NCI-H524 treated with DMSO at 0.1 percent for 48 hours (cell line): ENCODE measurements around the gene GALNT10.
"Not testable (repeated sequence)": the region's sequence is repeated elsewhere in the genome, so short reads cannot be mapped to it uniquely, and the experiment has no call there.

Source experiments
- DNase-seq: peaks from one replicate; lab custom pipeline; 2025; lab: John Stamatoyannopoulos, UW

GALNT10 gene, protein sequence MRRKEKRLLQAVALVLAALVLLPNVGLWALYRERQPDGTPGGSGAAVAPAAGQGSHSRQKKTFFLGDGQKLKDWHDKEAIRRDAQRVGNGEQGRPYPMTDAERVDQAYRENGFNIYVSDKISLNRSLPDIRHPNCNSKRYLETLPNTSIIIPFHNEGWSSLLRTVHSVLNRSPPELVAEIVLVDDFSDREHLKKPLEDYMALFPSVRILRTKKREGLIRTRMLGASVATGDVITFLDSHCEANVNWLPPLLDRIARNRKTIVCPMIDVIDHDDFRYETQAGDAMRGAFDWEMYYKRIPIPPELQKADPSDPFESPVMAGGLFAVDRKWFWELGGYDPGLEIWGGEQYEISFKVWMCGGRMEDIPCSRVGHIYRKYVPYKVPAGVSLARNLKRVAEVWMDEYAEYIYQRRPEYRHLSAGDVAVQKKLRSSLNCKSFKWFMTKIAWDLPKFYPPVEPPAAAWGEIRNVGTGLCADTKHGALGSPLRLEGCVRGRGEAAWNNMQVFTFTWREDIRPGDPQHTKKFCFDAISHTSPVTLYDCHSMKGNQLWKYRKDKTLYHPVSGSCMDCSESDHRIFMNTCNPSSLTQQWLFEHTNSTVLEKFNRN

DNA sequence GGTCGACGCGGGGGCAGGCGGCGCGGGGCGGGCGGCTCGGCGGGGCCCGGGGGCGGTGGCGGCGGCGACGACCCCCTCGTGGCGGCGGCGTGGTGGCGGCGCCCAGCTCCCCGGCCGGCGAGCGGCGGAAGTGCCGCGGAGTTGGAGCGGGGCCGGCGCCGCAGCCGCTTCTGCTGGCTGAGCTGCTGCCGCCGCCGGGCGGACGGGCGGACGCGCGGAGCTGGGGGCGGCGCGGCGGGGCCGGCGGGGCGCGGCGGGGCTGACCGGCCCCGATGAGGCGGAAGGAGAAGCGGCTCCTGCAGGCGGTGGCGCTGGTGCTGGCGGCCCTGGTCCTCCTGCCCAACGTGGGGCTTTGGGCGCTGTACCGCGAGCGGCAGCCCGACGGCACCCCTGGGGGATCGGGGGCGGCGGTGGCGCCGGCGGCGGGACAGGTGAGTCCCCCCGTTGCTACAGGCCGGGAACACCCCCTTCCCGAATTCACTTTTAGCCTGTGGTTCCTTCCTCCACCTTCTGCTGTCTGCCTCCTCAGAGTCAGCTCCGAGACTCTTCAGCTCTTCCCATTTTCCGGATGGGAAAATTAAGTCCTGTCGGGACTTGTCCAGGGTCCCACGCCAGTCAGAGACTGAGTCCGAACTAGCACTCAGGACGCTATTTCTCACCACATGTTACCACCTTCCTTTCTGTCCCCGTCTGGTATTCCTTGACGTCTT lies at the start of gene GALNT10:
Gene GALNT10, plus strand, starts transcription at position 139 of the 710 bp plus-strand sequence. Its CDS starts 134 bp downstream, at position 273.
- no peak for DNase-seq

DNA sequence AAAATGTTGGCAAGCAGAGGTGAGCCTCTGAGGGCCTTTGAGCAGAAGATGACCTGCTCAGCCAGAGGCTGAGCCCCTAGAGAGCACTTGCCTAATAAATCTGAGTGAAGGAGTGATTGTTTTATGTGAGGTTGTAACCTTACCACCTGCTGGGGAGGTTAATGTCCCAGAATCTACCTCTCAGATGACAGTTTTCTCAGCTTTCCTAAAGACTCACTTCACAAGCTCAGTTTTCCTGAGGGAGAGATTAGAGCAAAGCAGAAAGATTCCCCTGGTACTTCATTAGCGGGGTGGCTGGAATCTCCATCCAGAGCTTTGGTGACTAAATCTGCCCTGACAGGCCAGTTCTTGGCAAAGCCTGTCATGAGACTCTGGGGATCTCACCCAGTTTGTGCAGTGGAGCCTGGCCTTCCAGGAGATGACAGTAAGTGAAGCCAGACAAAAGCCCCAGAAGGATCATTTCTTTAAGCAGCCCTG lies 48.8 kb upstream of the GALNT10 start:
- no peak for DNase-seq

DNA sequence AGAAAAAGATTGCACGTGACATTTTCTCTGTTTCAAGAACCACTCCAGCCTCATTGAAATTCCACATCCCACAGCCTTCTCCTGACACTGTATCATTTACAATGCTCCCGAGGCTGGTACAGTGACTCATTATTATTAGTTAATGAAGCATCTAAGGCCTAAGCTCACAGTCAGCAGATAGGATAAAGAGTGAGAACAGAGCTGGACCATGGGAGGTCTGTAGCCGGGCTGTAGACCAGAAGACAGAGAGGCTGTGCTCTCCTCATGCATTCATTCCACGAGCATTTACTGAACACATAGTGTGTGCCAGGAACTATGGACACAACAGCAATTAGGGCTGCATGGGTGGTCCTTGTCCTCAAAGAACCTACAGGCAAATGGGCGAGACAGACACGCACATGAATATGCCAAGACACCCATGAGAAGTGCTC lies 47.3 kb upstream of the GALNT10 start:
- no peak for DNase-seq

DNA sequence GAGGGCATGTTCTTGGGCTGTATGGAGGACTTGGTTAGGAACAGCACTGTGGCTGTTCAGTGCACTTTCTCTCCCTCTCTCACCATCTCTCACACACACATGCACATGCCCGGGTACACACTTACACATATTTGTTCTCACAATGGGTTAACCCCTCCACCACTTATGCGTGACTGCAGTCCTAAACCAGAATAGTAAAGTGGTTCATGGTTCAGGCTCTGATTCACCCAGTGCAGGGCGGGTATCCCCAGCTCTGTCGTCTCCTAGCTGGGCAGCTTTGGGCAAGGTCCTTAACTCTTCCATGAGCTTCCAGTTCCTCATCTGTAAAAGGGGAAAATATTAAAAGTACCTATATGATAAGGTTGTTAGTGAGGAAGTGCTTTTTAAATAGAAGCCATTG lies 45.3 kb upstream of the GALNT10 start:
- DNase-seq = no peak

DNA sequence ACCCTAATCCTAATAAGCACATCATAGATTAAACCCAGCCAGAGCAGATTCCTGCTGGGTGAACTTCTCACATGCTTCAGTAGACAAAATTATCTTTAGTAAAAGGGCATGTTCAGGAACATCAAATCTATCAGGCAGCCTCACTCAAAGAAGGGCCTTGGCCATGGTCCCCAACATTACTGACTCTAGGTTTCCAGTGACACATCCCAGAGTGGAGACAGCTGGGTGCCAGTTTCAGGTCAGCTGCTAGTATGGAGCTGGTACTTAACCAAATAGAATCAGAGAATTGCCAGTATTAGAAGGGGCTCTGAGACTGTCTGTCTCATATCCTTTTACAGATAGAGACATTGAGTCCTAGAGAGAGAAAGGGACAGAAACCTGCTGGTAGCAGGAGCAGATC lies 44.1 kb upstream of the GALNT10 start:
- no peak for DNase-seq

DNA sequence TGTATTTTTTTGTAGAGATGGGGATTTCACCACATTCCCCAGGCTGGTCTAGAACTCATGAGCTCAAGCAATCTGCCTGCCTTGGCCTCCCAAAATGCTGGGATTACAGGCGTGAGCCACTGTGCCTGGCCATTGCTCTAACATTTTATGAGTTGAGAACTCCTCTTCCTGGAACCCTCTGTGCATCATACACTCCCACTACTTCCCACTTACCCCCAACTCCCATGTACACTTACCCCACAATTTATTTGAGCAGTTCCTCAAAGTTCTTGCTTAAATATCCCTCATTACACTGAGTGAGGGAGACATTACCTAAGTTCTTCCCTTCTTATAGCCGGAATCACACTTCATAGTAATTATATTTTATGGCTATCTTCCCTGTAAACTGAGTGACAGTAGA lies 42.9 kb upstream of the GALNT10 start:
- no peak for DNase-seq

DNA sequence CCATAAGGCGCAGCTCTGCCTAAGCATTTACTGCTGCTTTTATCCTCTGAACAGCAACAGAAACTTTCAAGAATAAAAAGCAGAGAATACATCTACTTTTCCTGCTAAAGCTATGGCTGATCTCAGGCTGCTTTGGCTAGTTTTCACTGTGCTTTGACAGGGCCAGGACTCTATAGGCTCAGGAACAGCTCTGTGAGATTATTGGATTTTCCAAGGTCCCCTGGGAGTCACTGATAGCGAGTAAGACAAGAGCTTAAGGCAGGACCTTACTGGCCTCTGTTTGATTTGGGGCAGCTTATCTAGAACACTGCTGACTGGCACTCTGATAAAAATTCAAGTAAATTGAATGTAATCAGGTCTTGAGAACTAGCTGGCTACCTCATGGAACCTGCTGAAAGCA lies 40.1 kb upstream of the GALNT10 start:
- DNase-seq = not testable (repeated sequence)

DNA sequence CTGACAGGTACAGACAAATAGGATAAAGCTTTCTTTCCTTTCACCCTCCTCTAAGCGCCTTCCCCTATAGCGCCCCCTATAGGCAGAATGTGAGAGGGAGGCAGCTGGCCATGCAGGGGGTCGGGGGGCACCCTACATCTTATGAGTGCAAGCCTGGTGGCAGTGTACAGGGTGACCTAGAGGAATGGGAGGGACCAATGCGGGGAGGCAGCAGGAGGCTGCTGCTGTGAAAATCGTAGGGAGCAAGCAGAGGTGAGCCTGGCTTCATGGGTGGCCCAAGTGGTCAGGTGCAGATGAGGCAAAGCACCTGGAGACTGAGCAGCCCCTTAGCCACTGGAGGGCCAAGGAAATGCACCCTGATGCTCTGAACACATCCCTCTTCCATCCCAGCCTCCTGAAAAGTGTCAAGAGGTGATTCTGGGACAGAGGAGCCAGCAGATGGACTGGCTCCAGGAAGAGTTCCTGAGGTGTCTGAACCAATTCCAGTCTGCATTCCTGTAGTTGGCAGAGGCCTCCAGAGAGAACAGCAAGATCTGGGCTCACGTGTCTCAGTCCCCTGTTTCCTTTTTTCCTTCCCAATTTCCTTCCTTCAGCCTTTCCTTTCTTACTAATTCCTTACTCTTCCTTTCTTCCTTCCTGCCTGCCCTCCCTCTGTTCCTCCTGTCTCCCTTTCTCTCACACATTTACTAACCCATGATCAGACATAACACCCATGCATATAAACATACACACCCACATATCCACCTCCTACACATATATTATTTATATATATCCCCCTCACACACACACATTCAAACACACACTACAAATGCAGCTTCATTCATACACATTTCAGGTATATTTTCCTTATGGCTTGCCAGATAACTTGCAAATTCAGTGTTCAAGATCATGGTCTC lies 32.8 kb upstream of the GALNT10 start:
- DNase-seq = no peak

DNA sequence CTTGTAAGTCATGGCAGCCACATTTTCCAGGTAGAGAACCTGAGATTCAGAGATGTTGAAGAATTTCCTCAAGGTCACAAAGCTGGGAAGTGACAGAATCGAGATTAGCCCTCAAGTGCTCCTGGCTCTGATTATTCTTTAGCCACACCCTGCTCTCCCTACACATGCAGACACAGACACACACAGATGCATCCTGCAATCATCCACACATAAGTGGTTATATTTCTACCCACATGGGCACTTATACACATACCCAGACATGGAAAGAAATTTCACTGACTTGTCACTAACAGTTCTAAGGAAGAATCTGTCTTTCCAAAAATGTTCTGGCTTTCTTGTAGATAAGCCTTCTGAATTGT lies 32.2 kb upstream of the GALNT10 start:
- DNase-seq = no peak

DNA sequence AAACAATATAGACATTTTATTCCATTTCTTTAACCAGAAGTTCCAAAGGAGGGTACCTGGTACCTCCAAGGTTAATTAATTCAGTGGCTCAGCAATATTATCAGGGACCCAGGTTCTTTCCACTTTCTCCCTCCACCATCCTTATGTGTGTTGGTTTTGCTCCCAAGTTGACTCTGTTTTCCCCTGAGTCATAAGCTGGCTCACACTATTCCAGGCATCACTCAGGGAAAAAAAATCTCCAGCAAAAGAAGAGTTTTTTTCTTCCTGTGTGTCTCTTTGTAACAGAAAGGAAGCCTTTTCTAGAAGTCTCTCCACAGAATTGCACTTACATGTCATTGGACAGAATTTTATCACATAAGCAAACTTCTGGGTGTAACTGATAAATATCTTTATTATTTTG lies 31.2 kb upstream of the GALNT10 start:
- no peak for DNase-seq

DNA sequence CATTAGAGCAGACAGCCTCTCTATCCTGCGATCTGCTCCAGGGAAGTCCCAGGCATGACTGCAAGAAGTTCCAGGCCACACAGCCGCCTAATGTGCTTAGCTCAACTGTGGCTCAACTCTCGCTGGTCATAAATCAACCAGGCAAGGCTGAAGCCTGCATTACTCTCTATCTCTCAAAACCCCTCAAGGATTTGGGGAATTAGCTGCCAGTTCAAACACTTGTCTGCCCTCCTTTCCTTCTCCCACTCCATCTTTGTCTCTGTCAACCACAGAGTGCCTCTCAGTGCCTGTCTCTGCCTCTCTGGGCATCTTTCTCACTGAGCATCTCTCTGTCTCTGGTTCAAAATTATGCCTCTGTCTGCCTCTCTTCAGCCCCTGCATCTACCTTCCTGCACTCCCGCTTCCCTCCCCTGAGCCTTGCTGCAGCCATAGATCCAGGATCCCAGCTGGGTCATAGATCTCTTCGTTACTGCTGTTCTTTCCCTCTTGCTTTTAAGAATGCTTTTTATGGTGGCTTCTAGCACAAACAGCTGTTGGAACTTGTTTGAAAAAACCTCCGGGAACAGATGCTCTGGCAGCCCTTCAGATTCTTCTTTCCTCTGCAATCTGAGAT lies 27.9 kb upstream of the GALNT10 start:
- DNase-seq = peak; percentile 50

DNA sequence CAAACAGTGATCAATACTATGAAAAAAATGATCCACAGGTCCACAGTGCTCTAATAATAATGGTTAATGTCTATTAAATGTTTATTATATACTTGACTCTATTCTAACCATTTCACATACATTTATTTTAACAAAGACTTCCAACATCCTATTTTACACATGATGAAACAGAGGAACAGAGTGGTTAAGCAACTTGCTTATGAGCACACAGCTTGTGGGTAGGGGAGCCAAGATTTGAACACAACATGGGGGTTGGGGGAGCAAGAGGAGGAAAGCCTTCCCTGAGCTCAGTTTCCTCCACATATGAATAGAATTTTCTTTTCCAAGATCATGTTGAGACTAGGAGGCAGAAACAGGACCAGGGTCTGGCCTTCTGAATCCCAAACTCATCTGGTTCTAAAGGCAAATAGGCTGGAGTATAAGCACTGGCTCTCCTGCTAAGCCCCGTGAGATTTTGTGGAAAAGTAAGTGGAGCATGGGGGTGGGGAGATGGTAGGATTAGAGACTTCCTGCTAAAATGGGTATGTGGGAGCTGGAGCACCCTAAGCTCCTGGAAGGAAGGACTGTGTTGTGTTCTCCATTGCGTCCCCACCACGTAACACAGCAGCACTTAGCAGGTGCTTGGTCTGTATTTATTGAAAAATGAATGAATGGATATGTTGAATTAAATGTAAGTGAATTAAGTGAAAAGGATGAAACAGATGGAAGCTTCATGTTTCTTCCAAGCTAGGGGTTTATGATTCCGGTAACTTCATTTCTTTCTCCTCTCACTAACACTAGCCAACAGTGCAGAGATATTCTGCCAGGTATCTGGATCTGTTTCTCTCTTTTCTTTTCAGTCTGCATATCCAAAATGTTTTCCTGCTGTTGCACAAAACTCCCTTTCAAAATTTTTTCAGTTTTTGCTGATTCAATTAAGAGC lies 26.9 kb upstream of the GALNT10 start:
- no peak for DNase-seq

DNA sequence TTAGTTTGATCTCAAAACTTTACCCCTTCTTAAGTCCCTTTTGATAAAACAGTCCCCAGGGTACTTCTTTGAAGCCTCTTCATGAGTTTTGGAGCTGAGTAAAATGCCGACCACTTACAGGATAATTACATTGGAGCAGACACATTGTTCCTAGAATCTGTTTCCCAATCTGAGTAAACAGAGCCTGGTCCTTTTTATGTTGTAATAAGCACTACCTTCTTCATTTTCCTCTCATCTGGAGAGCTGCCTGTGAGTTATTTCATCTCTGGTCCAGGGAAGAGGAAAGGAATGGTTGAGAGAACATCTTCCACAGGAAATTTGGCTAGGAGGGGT lies 26.3 kb upstream of the GALNT10 start:
- no peak for DNase-seq

DNA sequence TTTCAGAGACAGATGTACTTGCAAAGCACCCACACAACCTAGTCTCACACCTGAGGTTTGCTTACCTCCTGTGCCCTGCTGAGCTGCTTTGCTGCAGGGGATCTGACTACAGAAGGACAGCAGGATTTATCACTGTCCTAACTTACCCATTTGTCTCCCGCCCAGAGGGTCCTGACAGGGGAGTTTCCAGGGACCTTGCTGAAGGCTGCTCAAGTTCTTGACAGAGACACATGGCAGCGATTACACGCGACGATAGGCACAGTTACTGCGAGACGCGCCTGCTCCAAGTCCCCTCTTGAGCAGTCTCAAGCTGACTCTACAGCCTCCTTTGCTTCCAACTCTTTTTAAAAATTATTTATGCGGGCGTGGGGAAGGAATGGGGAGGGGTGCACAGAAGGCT lies 24.6 kb upstream of the GALNT10 start:
- DNase-seq = no peak

DNA sequence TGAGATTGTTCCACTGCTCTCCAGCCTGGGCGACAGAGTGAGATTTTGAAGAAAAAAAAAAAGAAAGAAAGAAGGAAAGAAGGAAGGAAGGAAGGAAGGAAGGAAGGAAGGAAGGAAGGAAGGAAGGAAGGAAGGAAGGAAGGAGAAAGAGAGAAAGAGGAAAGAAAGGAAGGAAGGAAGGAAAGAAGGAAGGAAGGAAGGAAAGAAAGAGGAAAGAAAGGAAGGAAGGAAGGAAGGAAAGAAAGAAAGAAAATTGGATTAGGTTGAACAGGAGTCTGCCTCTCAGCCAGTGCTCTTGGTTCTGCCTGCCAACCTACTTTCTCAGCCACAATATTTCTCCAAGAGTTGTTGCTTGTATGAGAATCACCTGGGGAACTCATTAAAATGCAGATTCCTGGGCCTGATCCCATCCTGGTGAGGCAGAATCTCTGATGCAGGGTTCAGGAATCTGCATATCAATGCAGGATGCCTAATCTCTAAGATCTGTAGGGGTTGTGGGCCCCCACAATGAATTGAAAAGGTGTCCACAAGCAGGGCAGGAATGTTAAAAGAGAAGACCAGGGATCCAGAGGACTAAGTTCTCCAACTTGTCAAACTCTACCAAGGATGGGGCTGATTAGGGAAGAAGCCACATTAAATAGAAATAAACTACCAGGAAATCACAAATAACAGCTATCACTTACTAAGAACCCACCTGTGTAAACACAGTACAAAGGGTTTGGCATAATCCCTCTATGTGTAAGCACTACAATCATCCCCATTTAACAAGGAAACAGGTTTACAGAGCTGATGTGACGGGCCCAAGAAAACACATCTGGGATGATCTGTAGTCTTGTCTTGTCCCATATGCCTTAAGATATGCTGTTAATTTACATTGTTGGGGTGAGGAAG lies 23.4 kb upstream of the GALNT10 start:
- no peak for DNase-seq

DNA sequence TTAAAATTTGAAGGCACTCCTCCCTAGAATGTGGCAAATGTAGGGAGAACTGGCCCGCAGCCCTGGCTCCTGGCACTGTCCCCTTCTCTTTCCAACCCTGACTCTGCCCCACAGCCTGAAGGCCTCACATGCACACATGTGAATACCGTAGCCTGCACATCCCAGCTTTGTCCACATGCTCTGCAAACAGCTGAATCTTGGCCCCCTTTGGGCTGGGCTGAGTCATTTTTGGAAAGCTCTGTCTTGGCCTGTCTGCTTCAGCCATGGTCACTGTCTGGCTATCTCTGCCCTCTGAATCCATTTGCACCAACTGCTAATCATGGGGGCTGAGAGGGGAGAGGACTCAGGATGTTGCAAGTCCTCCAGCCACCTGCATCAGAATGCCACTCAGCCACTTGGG lies 22.1 kb upstream of the GALNT10 start:
- no peak for DNase-seq

DNA sequence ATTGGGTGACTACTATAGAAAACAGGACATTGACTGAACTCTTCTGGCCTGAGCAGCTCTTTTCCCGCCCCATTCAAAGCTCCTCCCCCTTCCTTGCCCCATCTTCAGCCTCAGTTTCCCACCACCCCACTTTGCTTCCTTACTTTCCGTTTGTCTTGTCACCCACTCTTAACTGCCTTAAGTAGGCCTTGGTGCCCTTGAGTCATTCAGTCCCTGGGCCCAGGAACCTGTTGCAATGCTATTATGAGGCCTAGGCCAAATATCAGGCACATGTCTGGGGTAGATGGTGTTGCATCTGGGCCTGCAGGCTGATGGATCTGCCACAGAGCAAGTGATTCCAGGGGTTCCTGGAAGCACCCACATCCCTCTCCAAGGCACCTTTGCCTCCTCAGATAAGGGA lies 17.7 kb upstream of the GALNT10 start:
- DNase-seq = no peak

DNA sequence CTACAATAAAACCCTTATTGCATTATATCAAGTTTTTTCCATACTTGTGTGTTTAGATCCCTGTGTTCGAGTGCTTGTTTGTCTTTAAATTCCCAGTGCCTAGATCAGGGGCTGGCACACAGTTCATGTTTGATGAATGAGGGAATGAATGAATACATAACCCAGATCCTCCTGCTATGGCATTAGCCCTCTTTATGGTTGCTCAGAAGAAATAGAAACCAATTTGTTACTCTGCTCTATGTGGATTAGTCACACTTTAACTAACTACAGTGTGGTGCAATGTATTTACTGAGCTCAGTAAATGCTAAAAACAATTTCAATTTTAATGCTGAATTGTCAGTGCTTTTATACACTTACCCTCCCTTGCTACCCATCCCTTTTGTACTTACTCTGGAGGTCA lies 16.4 kb upstream of the GALNT10 start:
- DNase-seq = no peak

DNA sequence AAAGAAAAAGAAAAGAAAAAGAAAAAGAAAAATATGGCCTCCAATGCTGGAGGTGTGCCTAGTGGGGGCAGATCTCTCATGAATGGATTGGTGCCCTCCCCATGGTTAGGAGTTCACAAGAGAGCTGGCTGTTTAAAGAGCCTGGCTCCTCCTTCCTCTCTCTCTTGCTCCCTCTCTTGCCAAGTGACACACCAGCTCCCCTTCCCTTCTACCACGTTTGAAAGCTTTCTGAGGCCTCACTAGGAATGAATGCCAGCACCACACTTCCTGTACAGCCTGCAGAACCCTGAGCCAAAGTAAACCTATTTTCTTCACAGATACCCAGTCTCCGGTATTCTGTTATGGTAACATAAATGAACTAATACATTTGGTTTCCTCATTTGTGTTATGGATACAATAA lies 14.4 kb upstream of the GALNT10 start:
- DNase-seq = no peak

DNA sequence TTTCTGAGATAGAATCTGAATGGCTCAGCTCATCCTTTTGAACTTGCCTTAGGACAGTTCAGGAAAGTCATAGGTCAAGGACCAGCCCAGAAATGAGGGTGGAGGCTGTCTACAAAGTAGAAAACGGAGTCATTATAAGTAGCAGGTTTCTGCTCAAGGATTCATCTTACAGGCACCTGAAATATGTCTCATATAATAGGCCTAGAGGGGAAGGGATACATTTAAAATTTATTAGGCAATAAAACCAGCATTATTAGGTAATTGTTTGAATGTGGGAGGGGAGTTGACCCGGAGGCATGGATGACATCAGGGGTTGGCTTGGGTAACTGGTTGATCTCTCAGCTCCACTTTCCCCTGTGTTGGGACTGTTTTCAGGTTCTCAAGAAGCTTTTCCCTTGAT lies 11.9 kb upstream of the GALNT10 start:
- DNase-seq = no peak
